Measurements from ENCODE around the gene HS6ST2.

HS6ST2 gene

GRCh38 chrX:132807411-132808030 lies 150.9 kb downstream of the HS6ST2 start:
- in situ Hi-C loops (cut with HindIII; ENCODE audit: low sequenced_read_pairs) = no loop called here

DNA sequence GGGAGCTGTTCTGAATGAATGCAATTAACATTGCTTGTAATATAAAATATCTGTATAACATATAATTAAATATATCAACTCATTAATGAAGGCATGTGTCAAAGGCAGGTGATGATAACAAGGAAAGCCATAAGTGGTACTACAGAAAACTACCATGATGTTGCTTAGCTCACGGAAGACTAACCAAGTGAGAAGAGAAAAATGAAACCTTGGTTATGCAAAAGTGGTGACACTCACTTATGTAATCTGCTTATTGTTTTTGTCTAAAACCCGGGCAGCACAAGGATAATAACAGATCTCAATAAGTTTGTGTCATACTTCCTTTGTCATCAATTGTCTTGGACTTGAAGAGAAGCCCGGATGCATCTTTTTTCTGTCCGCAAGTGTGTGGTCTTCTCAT lies 156.4 kb downstream of the HS6ST2 start:
- in situ Hi-C loops (cut with HindIII; ENCODE audit: low sequenced_read_pairs) = no loop called here

DNA sequence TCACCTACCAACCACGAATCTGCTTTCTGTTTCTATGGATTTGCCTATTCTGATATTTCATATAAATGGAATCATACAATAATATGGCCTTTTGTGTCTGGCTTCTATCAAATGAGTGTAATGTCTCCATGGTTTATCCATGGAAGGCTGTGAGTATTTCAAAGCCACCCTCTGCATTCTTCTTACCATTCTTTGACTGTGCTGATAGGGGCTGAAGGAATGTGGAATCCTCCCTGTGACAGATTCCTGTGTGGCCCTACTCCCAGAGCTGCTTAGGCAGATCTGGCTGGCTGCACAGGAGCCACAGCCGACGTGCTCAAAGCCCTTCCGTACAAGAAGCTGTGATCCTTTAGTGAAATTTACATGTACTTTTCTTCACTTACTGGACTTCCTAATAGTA lies 163.2 kb downstream of the HS6ST2 start:
- in situ Hi-C loops (cut with HindIII; ENCODE audit: low sequenced_read_pairs) = no loop called here

DNA sequence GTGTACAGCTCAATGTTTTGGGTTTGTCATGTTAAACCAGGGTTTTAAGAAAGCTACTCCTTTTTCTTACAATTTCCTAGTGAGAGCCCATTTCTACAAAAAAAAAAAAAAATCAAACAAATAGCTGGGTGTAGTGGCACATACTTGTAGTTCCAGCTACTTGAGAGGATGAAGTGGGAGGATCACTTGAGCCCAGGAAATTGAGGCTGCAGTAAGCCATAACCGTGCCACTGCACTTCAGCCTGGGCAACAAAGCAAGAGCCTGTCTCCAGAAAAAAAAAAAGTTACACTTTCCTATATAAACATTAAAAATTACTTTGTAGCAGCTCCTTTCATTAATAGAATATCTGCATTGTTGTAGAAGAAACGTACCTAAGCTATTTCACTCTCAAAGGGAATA lies 166.7 kb downstream of the HS6ST2 start:
- in situ Hi-C loops (cut with HindIII; ENCODE audit: low sequenced_read_pairs) = no loop called here

DNA sequence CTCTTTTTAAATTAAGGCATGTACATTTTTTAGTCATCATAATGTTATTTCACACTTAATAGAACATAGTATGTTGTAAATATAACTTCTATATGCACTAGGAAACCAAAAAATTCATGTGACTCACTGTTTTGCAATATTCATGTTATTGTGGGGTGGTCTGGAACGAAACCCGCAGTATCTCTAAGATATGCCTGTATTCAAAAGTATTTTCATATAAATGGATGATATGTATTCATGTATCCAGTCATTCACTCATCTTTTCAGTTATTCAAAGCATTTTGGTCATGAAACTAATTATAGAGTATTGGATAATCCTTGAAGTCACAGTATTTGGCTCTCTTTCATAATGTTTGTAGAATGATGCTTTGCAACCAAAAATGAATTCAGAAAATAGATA lies 168.1 kb downstream of the HS6ST2 start:
- in situ Hi-C loops (cut with HindIII; ENCODE audit: low sequenced_read_pairs) = no loop called here

DNA sequence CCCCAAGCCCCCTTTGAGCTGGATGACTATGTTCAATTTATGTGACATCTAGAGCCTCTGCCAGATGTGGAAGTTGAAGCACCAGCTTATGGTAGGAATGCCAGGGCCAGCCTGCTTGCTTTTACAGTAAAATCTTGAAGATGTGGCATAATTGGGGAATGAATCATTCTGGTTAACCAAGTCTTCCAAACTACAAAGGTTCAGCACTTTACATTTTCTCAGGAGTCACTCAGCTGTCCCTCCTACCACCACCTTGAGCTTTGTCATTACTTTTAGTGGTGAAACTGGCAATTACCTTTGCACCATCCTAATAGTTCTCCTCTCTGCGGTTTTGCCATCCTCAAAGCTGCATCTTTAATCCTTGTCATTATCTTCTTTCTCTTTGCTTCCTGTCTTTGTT lies 172.2 kb downstream of the HS6ST2 start:
- in situ Hi-C loops (cut with HindIII; ENCODE audit: low sequenced_read_pairs) = no loop called here

DNA sequence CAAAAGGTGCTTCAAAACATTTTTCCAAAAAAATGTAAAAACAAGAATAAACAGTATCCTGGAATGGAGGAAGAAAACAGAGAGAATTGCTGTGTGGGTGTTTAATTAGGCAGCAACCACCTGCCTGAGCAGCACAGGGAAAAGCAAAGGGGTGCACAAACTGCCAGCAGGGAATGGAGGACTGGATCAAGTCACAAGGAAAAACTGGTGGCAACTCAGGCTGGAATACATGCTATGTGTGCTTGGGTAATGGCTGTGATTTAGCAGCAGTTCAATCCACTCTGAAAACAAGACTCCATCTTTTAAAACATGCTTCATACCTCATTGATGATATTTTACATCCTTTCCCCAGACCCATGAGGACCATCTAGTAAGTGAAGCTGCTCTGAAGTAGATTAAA lies 179.5 kb downstream of the HS6ST2 start:
- in situ Hi-C loops (cut with HindIII; ENCODE audit: low sequenced_read_pairs) = no loop called here

DNA sequence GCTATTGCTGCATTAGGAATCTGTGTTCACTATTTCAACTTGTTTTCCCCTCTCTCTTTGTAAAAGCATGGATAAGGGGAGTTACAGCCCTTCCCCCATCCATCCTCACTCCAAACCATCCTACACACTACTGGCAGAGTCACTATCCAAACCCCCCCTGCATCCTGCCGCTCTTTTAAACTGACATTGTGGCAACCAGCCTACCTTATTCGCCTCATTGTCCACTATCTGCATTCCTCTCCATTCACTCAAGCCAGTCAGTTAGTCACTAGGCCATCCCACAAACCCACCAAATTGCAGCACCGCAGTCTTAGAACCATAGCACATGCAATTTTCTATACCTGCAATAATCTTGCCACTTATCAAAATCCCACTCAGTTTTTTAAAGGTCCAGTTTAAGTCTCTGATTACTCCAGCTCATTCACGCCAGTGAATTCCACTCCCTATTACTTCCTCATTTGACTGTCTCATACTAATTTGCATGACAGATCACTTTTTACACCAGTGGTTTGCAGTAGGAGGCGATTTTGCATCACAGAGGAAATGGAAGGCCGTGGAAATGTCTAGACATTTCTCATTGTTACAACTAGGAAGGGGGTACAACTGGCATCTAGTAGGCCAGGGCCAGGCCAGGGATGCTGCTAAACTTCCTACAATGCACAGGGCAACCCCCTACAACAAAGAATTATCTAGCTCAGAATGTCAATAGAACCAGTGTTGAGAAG lies 181.8 kb downstream of the HS6ST2 start:
- in situ Hi-C loops (cut with HindIII; ENCODE audit: low sequenced_read_pairs) = no loop called here

GRCh38 chrX:132775263-132775823 lies 183.1 kb downstream of the HS6ST2 start:
- in situ Hi-C loops (cut with HindIII; ENCODE audit: low sequenced_read_pairs) = no loop called here

DNA sequence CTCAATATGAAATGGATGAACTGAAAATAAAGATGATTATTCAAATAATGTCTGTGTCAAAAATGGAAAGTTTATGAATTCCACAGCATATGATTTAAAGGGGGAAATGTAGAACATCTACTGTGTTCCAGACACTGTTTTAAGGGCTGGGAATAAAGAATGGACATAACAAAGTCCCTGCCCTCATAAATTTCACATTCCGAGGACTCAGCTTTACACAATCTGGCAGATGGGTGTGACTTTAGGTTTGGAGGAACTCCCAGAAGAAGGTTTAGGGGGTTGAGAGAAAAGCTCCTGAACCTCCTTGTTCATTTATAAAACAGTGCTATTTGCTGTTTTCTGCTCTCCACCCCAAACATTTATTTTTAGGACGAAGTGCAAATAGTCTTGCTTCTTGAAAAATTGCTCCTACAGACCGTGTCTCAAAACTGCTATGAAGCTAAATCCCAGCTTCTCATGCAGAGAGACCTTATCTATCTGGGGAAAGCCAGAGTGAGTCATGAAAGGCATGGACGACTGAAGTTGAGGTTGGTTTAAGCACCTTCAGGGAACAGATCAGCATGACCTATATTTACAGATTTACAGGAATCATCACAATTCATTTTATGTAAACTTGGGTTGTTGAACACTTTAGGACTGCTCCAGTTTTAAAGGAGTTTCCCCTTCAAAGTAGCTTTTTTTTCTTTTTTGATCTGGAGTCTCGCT lies 184.3 kb downstream of the HS6ST2 start:
- in situ Hi-C loops (cut with HindIII; ENCODE audit: low sequenced_read_pairs) = no loop called here

GRCh38 chrX:132769609-132770008 lies 188.8 kb downstream of the HS6ST2 start:
- in situ Hi-C loops (cut with HindIII; ENCODE audit: low sequenced_read_pairs) = no loop called here

DNA sequence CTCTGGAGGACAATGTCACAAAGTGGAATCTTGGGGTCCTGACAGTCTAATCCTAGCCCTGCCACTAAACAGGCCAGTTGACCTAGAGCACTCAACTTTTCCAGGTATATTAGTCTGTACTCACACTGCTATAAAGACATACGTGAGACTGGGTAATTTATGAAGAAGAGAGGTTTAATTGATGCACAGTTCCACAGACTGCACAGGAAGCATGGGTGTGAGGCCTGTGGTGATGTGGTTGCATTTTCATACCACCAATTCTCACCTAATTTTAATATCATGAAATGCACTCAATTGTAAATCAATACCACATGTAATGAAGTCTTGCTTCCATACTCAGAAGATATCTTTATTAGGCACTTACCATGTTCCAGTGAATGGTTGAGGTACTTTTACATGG lies 192.0 kb downstream of the HS6ST2 start:
- in situ Hi-C loops (cut with HindIII; ENCODE audit: low sequenced_read_pairs) = no loop called here

DNA sequence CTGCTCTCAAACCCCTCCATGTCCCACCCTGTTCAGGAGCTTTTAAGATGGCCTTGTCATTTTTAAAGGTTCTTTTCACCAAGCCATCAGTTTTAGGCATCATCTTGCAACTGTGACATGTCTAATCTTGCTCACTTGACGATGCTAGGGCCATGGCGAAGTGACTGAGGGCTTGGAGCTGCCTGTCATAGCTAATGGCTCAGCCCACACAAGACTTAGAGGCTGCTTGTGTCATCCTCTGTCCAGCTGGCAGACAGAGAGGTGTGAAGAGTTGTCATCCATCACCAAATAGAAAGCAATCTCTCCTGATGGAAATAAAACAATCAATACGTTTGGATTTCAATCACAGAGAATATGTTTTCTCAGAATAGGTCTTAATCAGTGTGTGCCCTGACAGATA lies 194.9 kb downstream of the HS6ST2 start:
- in situ Hi-C loops (cut with HindIII; ENCODE audit: low sequenced_read_pairs) = no loop called here

DNA sequence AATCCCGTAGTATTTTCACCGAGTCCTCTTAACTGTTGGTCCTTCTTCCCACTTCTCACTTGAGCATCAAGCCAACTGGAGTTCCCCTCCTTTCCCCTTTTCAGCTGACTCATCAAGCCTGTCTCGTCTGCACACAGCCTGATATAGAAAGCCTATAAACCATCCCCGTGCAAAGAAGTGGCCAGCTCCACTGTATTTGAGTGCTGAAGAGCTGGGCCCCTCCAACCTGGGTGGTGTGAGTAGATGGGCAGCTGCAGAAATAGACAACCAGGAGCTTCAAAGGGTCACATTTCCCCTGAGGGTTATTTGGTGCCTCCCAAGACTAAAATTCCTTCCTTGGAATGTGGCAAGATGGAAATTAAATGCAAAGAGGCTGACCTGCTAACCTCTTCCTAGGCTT lies 199.7 kb downstream of the HS6ST2 start:
- in situ Hi-C loops (cut with HindIII; ENCODE audit: low sequenced_read_pairs) = no loop called here

GRCh38 chrX:132757066-132757623 lies 201.3 kb downstream of the HS6ST2 start:
- in situ Hi-C loops (cut with HindIII; ENCODE audit: low sequenced_read_pairs) = no loop called here

- in situ Hi-C loops (cut with HindIII; ENCODE audit: low sequenced_read_pairs) = no loop called here
Observed at GRCh38 chrX:132756439-132756838, 202.0 kb downstream of the HS6ST2 start.

GRCh38 chrX:132751063-132751690 lies 207.3 kb downstream of the HS6ST2 start:
- in situ Hi-C loops (cut with HindIII; ENCODE audit: low sequenced_read_pairs) = no loop called here

GRCh38 chrX:132750331-132751062 lies 207.9 kb downstream of the HS6ST2 start:
- in situ Hi-C loops (cut with HindIII; ENCODE audit: low sequenced_read_pairs) = no loop called here

DNA sequence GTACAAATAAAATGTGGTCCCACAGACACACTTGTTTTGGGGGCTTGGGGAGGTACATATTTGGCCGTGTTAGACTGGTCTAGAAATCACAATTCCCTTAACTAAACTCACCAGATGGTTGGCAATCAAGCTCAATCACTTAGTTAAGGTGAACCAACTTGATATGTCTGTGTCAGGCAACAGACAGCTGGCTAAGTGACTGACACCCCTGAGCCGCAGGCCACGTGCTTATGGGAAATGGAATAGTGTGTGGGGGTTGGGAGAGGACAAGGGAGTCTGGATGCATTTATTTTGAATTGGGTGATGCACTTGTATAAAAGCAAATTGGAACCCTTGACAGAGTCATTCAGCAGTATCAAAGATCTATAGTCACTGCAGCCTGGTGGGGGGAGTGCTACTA lies 209.0 kb downstream of the HS6ST2 start:
- in situ Hi-C loops (cut with HindIII; ENCODE audit: low sequenced_read_pairs) = no loop called here

GRCh38 chrX:132748909-132749308 lies 209.5 kb downstream of the HS6ST2 start:
- in situ Hi-C loops (cut with HindIII; ENCODE audit: low sequenced_read_pairs) = no loop called here

All from endothelial cell of hepatic sinusoid (primary cell).